GM19351 (cell line): Measurements from ENCODE around the gene TYW1B.
"Not testable (repeated sequence)": the region's sequence is repeated elsewhere in the genome, so short reads cannot be mapped to it uniquely, and the experiment has no call there.

ENCODE experiments used
- ATAC-seq: cut with Tn5 transposase; IDR thresholded peaks from one replicate; pipeline ENCODE4 v1.9.1; 2021; ENCODE audit warnings: mild to moderate bottlenecking, moderate library complexity; ENCODE audit not compliant: unreplicated experiment

The TYW1B gene, protein sequence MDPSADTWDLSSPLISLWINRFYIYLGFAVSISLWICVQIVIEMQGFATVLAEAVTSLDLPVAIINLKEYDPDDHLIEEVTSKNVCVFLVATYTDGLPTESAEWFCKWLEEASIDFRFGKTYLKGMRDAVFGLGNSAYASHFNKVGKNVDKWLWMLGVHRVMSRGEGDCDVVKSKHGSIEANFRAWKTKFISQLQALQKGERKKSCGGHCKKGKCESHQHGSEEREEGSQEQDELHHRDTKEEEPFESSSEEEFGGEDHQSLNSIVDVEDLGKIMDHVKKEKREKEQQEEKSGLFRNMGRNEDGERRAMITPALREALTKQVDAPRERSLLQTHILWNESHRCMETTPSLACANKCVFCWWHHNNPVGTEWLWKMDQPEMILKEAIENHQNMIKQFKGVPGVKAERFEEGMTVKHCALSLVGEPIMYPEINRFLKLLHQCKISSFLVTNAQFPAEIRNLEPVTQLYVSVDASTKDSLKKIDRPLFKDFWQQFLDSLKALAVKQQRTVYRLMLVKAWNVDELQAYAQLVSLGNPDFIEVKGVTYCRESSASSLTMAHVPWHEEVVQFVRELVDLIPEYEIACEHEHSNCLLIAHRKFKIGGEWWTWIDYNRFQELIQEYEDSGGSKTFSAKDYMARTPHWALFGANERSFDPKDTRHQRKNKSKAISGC

DNA sequence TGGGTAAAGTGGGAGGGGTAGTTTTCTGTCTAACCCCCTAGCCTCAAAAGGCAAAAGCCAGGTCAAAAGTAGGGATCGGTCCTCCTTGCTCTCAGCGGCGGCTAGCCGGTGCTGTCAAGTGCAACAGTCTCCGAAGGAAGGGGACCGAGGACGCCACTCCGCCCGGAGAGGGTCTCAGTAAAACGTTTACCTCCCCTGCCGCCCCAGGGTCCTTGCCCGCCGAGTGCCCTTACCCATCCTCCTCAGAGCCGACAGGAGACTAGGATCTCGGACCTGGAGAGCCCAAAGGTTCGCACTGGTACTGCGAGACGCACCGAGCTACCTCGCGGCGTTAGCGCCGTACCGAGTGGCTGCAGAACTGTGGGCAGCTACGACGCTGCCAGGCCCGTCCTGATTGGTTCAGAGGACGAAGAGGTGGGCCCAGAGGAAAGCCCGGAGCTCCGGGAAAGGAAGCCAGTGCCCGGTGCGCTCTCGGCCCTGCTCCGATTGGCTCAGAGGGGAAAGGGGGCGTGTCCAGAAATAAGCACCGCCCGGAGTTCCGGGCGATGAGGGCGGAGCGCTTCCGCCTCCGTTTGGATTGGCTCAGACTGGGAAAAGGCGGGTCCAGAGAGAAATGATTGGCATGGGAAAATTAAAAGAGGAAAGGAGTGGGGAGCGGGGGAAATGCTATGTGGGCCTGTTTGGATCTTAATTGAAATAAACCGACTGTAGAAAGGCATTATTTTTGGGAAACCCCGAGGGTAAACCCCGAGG is at the start of gene TYW1B:
TSS of gene TYW1B (minus strand) at position 362 of the 753 bp plus-strand sequence. CDS start at position 237, 125 bp downstream.
- ATAC-seq, result peak; percentile 88

DNA sequence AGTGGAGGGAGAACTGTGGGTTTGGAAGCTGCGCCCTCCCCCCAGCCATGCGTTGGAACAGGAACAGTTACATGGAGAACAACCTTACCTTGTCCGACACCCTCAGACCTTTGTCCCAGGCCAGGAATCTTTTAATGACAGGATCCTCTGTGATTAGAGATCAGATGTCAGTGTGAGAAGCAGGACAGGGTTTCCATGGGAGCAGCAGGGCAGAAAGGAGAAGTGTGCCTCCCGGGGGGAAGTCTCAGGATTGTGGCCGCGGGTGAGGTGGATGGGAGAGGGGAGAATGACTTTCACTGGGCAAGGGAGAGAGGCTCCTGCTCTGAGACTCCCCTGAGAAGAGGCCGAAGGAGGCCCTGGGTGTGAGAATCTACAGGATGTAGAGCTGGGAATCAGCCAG is 39.6 kb upstream of the TYW1B start:
- ATAC-seq, result not testable (repeated sequence)

DNA sequence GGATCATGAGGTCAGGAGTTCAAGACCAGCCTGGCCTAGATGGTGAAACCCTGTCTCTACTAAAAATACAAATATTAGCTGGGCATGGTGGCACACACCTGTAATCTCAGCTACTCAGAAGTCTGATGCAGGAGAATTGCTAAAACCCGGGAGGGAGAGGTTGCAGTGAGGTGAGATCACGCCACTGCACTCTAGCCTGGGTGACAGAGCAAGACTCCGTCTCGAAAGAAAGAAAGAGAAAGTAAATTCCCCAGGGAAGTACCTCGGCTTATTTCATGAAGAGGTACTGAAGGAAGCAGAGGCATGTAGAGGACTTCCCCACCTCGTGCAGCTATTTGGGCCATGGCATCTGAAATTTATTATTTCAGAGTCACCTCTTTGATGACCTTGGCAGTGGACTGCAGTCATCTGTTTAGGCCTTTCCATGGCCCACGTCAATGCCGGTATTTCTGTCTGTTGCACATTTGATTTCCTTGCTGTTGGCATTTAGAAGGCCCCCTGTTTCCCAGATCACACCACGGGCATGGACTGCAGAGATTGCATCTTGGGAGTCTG is 30.9 kb upstream of the TYW1B start:
- not testable (repeated sequence) for ATAC-seq

DNA sequence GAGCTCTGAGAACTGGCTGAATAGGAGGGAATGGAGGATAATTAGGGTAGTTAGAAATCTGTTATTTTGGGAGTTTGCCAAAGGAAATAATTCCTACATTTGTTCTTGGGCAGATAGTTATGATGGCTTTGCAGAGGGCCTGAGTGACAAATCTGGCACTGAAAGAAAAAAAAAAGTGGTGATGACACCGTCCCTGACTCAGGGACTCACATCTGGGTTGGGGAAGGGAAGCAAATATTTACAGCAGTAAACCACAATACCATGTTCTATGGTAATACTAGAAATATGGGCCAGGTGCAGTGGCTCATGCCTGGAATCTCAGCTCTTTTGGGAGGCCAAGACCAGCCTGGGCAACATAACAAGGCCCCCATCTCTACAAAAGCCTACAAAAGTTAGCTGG is 29.9 kb upstream of the TYW1B start:
- not testable (repeated sequence) for ATAC-seq

DNA sequence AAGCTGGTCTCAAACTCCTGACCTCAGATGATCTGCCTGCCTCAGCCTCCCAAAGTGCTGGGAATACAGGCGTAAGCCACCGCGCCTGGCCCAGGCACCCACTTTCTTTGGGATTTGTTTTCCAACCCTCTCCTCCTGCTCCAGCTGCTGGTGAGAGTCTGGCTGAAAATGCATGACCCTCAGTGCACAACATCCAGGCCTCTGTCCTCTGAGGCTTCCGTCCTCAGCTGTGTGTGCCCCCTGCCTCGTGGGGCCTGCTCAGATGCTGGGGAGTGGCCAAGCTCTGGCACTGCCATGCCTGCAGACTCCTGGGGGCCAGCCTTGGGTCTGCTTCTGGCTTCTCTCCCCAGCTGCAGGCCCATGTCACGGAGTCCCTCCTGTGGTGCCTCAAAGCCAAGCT is 27.3 kb upstream of the TYW1B start:
- ATAC-seq, result not testable (repeated sequence)

DNA sequence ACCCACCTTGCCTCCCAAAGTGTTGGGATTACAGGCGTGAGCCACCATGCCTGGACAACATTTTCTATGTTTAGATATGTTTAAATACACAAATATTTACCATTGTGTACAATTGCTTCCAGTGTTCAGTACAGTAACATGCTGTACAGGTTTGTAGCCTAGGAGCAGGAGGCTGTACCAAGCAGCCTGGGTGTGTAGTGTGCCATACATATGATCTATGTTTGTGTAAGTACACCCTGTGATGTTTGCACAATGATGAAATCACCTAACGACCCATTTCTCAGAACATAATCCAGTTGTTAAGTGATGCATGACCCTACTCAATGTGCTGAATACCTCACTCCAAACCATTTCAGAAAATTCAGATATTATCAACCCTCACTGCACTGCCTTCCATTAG is 24.9 kb upstream of the TYW1B start:
- ATAC-seq, result not testable (repeated sequence)

DNA sequence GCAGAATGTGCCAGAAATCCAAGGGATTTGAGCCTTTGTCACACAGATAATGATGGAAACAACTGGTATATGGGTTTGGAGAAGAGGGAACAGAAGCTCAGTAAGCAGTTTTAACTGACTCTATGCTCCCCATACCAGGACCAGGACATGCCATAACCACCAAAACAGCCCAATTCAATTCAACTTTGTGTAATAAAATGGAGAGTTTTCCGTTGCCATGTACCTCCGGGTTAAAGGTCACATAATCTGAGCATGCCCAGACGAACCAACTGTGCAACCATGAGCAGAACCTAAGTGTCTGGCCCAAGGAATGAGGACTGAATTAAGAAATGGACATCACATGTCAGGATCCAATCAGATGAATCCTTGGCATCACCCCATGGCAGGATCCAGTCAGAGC is 22.7 kb upstream of the TYW1B start:
- ATAC-seq, result not testable (repeated sequence)

DNA sequence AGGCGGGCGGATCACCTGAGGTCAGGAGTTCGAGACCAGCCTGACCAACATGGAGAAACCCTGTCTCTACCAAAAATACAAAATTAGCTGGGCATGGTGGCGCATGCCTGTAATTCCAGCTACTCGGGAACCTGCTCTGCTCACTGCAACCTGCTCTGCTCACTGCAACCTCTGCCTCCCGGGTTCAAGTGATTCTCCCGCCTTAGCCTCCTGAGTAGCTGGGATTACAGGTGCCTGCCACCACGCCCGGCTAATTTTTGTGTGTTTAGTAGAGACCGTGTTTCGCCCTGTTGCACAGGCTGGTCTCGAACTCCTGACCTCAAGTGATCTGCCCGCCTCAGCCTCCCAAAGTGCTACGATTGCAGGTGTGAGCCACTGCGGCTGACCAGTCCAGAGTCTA is 16.1 kb upstream of the TYW1B start:
- not testable (repeated sequence) for ATAC-seq

DNA sequence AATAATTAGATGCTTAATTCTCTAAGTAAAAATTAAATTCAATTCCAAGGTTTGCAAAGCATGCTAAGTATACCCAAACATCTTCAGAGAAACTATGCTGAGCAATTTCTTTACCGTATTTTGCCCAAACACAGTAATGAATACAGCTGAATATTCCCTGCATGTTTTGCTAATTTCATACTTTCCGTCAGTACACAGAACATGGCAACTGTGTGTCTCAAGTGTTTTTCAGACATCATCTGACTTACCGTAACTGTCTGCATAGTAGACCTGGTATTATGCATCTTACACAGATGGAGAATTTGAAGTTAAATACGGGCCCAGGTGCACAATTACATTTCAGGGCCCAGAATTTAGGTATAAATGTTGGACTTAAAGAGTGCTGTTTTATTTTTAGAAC is 15.2 kb upstream of the TYW1B start:
- not testable (repeated sequence) for ATAC-seq

DNA sequence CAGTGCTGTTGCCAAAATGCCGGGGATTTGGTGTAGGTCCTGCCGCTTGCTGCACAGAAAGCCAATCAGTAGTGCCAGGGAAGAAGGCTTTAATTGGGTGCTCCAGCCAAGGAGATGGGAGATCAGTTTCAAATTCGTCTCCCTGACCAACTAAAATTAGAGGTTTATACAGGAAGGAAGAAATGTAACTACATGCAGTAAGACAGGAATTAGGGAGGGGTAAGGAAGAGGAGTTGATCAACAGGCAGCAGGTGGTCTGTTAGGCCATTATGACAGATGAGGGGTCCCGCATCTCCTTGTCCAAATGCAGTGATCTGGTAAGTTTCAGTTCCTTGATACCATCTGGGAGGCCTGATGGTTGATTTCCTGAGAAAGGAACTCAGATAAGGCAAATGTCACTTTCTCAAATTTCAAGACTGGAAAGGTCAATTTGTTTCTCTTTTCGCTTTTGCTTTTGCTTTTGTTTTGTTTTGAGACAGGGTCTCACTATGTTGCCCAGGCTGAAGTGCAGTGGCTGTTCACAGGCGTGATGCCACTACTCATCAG is 13.0 kb upstream of the TYW1B start:
- not testable (repeated sequence) for ATAC-seq

DNA sequence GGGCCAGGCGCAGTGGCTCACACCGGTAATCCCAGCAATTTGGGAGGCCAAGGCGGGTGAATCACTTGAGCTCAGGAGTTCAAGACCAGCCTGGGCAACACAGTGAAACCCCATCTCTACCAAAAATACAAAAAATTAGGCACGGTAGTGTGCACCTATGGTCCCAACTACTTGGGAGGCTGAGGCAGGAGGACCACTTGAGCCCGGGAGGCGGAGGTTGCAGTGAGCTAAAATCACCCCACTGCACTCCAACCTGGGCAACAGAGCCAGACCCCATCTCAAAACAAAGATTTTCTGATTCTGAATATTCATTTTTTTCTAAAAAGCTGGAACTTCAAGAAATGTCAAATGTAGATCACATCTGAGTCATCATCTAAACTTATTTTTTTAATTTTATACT is 10.3 kb upstream of the TYW1B start:
- ATAC-seq, result not testable (repeated sequence)

DNA sequence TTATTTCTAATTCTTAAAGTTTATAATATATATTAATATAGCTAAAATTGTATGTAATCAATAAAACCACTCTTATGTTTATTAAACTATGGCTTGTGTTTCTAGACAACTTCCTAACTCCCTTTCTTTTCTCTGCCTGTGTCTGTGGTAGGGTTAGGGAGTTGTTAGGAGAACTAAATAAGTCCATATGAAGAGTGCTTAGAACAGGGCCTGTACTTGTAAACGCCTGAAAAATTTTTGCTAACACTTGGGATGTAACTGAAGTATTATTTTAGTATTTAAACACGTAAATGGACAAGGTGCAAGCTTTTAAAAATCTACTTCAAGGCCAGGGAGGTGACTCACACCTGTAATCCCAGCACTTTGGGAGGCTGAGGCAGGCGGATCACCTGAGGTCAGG is 9.3 kb upstream of the TYW1B start:
- ATAC-seq, result not testable (repeated sequence)

DNA sequence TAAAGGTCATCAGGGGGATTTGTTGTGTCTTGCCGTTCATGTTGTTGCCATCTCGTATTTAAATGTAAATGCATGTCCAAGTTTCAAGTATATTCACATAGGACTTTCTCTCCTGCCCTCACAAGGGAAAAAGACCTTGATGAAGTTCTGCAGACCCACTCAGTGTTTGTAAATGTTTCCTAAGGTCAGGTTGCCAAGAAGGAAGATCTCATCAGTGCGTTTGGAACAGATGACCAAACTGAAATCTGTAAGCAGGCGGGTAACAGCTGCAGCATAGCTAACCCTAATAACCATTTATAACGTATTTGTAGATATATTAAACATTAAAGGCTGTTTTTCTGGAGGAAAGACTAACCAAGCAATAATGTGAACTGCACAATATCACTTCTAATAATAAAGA is 2.6 kb upstream of the TYW1B start:
- ATAC-seq, result not testable (repeated sequence)

DNA sequence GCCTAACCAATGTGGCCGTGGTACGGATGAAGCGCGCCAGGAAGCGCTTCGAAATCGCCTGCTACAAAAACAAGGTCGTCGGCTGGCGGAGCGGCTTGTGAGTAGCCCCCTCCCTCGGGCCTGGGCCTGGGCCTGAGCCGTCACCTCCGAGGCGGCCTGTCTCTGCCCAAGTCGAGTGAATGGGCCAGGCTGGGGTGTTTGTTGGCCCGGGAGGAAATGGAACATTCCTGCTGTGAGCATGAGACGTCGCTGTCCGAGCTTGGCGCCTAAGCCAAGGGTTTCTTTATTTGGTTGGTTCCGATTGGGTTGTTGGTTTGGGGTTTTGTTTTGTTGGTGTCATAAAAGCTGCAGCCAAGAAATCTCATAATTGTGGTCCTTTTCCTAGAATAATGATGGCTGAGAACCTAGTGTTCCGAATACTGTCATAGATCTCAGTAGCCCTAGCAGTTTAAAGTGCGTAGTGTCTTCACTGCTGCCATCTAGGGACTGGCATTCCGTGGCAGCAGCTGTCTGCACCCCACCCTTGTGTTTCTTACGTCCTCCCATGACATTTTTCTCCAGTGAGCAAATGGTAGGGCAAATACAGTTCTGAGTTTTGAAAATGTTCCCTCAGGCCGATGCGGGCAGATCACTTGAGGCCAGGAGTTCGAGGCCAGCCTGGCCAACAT is 1.8 kb upstream of the TYW1B start:
- ATAC-seq, result peak; percentile 21

DNA sequence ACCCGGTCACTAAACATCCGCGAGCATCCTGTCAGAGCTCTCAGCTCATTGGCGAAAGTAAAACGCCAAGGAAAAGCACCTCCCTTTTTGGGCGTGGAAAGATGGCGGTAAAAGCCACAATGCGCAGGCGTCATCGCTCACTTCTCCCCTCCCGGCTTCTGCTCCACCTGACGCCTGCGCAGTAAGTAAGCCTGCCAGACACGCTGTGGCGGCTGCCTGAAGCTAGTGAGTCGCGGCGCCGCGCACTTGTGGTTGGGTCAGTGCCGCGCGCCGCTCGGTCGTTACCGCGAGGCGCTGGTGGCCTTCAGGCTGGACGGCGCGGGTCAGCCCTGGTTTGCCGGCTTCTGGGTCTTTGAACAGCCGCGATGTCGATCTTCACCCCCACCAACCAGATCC is 1.3 kb upstream of the TYW1B start:
- ATAC-seq, result peak; percentile 54

DNA sequence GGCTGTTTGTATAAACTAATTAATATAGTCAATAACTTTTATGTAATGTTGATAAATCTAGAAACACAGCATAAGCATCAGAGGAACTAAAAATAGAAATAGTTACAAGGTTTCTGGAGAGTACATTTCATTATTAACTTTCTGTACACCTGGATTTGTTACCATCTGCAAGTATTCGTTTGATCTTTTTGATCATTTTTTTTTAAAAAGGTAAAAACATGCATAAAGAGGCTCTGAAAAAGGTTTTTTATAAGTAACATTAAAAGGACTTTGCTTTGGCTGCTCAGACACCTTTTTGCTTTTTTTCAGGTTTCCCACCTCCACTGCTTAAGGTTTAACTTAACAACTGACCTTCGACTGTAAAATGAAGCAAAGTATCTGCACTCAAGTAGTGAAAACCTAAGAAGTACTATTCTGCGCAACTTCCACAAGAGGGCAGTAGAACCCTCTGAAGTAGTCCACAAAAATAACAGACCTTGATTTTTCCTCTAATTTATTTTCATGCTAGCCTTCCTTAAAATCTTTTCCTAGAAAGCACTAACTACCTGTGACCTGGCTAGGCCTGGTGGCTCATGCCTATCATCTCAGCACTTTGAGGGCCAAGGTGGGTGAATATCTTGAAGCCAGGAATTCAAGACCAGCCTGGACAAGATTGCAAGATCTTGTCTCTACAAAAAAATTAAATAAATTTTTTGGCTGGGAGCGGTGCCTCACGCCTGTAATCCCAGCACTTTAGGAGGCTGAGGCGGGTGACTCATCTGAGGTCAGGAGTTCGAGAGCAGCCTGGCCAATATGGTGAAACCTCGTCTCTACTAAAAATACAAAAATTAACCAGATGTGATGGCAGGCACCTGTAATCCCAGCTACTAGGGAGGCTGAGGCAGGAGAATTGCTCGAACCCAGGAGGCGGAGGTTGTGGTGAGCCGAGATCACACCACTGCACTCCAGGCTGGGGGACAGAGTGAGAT is 4.0 kb downstream of the TYW1B start:
- not testable (repeated sequence) for ATAC-seq

DNA sequence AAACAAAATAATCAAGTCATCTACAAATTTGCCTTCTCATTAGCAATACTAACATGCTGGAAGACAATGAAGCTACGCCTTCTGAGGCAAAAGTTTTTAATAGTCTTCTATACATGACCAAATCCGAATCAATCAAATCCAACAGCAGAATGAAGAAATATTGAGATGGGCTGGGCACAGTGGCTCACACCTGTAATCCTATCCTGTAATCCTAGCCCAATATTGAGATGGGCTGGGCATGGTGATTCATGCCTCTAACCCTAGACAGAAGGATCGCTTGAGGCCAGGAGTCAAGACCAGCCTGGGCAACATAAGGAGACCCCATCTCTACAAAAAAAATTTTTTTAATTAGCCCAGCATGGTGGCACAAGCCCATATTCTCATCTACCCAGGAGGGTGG is 5.5 kb downstream of the TYW1B start:
- ATAC-seq, result not testable (repeated sequence)

DNA sequence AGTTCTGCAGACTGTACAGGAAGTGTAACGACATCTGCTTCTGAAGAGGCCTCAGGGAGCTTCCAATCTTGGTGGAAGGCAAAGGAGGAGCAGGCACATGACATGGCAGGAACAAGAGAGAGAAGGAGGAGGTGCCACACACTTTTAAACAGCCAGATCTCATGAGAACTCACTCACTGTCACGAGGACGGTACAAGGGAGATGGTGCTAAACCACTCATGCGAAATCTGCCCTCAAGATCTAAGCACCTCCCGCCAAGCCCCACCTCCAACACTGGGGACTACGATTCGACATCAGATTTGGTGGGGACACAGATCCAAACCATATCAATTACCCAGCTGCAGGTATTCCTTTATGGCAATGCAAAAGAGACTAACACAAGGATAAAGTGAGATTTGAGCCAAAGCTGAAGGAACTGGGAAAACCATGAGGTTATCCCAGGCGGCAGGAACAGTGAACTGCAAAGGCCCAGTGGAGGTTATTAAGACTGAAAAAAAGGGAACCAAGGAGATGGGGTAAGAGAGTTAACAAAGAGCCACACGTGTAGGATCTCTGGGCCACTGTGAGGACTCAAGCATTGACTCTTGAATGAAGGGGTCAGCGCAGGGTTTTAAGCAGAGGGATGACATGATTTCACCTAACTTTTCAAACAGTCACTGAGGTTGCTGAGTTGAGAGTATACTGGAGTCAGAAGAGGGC is 9.2 kb downstream of the TYW1B start:
- ATAC-seq, result not testable (repeated sequence)

DNA sequence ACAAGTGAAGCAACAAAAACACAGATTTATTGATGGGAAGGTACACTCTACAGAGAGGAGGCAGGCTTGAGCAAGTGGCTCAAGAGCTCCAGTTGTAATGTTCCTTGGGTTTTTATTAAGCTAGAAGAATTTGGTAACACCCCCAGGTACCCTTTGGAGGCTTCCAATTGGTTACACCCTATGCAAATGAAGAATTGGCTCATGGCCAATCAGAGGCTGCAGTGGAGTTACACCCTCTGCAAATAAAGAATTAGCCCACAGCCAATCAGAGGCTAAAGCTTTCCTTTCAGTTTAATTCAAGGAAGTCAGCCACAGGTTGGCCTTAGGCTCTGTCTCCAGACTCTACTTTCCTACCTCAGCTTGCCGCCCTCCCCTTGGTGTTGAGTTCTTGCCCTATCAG is 10.3 kb downstream of the TYW1B start:
- ATAC-seq, result not testable (repeated sequence)
